ENCODE measurements around the gene GARNL3. TPM values are rescaled to one million over a fixed set of nuclear protein-coding genes. Genes with fewer than 3 reads are reported as not detected.

GARNL3 gene
- polyA plus RNA-seq, 3 donors, result 12.0 to 14.6 (median 13.7) TPM

DNA sequence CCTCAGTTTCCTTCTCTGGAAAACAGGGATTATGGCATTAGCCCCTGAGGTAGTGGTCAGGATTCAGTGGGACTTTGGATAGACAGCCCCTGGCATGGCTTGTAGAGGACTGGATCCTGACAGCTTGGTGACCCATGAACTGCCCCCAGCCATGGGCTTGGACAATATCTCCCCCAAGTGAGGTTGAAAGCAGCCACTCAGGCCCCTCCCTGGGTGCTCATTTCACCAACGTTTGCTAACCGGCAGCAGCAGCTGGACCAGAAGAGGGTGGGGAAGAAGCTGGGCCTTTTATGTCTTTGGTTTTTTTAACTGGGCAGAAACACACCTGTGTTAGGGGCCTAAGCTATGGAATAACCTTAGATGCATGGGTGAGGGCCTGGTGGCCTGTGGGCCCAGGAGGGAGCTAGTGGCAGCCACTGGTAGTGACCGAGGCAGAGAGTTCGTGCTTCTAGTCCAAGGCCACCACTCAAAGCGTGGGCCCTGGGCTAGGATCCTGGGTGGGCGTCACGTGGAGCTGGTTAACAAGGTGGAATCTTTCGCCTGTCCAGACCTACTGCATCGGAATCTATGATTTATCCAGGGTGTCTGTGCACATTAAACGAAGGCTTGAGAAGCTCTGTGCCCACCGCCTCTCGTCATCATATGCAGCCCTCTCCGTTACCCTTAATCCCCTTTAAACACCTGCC, 134.3 kb downstream of the GARNL3 start:
- DNase-seq (ENCODE audit: low read depth in 3 of 3, low spot score in 2 of 3), result no peak

DNA sequence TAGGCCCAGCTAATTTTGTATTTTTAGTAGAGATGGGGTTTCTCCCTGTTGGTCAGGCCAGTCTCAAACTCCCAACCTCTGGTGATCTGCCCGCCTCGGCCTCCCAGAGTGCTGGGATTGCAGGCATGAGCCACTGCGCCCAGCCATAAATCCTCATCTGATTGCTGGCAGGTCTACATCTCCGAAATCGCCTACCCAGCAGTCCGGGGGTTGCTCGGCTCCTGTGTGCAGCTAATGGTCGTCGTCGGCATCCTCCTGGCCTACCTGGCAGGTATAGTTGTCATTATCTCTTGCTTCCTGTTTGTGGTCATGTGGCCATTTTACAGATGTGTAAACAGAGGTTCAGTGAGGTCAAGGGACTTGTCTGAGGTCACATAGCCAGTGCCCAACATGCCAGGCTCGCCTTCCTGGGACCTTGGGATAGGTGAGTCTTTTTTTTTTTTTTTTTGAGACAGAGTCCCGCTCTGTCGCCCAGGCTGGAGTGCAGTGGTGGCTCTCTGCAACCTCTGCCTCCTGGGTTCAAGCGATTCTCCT, 135.2 kb downstream of the GARNL3 start:
- DNase-seq (ENCODE audit: low read depth in 3 of 3, low spot score in 2 of 3), result no peak

DNA sequence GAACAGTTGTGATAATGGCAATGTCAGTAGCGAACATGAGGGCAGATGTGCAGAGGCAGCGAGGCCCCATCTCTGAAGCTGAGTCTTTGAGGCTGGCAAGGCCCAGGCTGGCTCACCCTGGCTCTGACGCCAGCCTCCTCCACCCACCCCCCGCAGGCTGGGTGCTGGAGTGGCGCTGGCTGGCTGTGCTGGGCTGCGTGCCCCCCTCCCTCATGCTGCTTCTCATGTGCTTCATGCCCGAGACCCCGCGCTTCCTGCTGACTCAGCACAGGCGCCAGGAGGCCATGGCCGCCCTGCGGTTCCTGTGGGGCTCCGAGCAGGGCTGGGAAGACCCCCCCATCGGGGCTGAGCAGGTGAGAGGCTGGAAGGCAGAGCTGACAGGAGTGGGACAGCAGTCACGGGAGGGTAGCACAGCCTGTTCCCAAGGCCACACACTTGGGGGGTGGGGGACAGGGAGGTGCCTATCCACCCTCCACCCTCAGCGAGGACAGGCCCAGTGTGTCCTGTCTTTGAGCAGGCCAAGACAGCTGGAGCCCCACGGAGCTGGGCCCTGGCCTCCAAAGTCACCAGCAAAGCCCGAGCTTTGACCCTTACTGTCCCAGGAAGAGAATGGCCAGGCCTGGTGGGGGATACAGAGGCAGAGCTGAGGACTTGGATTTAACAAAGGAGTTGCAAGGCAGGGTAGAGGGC, 138.0 kb downstream of the GARNL3 start:
- DNase-seq (ENCODE audit: low read depth in 3 of 3, low spot score in 2 of 3), result no peak

DNA sequence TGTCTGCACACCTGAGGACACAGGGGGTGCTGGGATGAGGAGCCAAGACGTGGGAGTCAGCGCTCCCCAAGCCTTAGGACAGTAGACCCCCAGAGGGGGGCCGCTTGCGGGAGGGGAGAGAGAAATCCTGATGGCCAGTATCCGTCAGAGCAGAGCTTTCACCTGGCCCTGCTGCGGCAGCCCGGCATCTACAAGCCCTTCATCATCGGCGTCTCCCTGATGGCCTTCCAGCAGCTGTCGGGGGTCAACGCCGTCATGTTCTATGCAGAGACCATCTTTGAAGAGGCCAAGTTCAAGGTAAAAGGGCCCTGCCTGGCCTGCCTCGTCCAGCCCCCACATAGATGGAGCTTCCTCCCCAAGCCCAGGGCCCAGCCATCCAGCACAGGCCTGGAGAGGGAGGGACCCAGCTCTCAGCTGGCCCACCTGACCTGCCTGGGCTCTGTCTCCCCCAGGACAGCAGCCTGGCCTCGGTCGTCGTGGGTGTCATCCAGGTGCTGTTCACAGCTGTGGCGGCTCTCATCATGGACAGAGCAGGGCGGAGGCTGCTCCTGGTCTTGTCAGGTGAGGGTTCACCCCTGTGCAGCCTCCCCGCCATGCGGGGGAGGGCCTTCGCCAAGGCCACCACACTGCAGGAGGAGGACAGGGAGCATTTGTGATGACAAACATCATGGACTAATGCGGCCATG, 139.1 kb downstream of the GARNL3 start:
- DNase-seq (ENCODE audit: low read depth in 3 of 3, low spot score in 2 of 3), result no peak

DNA sequence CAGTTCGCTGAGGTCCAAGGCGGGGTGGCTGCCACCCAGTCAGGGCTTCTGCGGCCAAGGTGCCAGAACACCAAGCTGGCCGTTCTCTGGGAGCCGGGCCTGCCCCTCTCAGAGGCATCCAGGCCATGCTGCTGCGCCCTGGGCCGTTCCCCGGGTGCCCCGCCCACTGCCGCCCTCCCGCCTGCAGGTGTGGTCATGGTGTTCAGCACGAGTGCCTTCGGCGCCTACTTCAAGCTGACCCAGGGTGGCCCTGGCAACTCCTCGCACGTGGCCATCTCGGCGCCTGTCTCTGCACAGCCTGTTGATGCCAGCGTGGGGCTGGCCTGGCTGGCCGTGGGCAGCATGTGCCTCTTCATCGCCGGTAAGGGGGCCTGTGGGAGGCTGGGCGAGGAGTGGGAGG, 140.1 kb downstream of the GARNL3 start:
- DNase-seq (ENCODE audit: low read depth in 3 of 3, low spot score in 2 of 3), result no peak

DNA sequence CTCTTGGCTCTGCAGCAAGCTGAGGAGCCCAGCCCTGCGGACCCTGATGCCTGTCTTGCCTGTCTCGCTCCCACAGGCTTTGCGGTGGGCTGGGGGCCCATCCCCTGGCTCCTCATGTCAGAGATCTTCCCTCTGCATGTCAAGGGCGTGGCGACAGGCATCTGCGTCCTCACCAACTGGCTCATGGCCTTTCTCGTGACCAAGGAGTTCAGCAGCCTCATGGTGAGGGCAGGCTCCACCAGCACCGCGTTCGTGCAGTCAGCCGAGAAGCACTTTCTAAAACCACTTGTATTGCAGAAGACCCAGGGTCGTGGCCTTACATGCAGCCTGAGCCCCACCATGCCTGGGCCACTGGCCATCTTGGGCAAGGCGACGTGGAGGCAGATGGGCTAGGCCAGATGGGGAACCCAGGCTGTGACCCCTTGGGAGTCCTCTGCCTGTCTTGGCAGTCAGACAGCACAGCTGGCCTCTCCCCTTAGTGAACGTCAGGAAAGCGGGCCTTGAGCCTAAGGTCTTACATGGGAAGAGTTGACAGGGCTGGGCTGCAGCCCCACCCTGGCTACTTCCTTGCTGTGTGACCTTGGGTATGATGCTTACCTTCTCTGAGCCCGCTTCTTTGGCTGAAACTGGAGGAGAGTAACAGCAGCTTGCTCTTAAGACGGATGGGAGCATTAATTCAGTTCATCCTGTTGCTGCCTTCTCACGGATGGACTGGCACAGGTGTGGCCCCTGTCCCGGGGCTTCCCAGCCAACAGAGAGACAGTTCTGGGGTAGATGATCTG, 141.0 kb downstream of the GARNL3 start:
- no peak for DNase-seq (ENCODE audit: low read depth in 3 of 3, low spot score in 2 of 3)

DNA sequence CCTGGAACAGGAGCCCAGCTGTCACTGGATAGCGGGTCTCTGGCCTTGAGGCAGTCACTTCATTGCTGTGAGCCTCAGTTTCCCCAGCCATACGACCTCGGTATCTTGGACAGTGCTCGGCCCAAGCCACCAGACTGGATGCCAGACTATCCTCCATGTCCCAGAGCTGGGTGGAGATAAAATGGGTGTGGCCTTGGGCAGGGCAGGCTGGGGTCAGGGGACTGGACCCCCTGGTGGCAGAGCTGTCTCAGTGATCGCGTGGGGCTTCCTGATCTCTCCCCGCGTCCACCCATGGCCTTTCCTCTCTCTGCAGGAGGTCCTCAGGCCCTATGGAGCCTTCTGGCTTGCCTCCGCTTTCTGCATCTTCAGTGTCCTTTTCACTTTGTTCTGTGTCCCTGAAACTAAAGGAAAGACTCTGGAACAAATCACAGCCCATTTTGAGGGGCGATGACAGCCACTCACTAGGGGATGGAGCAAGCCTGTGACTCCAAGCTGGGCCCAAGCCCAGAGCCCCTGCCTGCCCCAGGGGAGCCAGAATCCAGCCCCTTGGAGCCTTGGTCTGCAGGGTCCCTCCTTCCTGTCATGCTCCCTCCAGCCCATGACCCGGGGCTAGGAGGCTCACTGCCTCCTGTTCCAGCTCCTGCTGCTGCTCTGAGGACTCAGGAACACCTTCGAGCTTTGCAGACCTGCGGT, 142.4 kb downstream of the GARNL3 start:
- no peak for DNase-seq (ENCODE audit: low read depth in 3 of 3, low spot score in 2 of 3)

DNA sequence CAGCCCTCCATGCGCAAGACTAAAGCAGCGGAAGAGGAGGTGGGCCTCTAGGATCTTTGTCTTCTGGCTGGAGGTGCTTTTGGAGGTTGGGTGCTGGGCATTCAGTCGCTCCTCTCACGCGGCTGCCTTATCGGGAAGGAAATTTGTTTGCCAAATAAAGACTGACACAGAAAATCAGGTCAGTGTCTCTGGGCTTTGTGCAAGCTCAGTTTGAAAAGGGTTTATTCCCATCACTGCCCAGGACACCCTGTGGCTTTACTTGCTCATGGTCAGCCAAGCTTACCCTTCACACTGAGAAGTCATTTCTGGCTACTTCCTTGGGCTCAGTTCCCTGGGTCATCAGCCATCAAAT, 142.9 kb downstream of the GARNL3 start:
- no peak for DNase-seq (ENCODE audit: low read depth in 3 of 3, low spot score in 2 of 3)

DNA sequence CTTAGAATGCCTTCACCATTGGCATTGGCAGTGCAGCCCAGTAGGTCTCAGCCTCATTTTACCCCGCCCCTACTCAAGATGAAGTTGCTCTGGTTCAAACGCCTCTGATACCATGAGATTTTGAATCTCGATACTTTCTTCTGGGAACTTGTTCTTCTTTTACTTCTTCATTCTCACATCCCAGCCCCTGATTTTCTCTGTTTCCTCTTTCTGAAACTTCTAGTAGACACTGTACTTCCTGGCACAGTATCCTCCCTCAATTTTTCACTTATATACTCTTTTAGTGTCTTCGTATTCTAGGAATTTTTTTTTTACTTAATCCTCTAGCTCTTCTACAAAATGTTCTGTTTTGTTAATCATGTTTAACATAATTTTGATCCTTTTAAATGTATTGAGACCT, 146.5 kb downstream of the GARNL3 start:
- no peak for DNase-seq (ENCODE audit: low read depth in 3 of 3, low spot score in 2 of 3)

DNA sequence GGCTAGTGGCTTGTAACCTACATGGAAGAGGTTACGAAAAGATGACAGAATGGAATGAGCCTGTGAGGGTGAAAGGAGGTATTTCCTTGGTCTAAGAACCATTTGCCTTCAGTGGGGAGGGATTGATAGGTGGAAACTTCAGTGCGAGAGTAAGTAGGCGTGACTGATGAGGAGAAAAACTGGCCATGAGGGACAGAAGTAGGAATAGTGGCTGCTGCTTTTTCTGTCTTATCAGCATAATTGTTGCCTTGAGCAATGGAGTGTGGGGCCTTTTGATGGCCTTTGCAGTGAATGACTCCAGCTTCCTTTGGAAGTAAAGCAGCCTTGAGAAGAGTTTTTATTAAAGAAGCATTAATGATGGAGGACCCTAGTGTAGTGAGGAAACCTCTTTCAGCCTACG, 150.6 kb downstream of the GARNL3 start:
- no peak for DNase-seq (ENCODE audit: low read depth in 3 of 3, low spot score in 2 of 3)

DNA sequence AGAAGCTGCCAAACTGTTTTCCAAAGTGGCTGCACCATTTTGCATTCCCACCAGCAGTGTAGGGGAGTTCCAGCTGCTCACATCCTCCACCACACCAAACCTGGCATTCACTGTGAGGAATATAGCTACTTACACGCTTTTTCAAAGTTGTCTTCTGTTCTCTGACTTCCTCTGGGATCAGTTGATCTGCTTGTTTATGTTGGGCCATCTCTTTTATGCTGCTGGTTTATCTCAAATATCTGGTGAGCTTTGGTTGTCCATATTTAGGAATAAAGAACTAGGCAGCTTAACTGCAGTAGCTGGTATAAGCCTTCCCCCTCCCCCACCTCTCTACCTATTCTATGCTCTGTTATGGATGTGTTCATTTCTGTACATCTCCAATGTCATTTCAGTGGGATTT, 151.1 kb downstream of the GARNL3 start:
- DNase-seq (ENCODE audit: low read depth in 3 of 3, low spot score in 2 of 3), result no peak

DNA sequence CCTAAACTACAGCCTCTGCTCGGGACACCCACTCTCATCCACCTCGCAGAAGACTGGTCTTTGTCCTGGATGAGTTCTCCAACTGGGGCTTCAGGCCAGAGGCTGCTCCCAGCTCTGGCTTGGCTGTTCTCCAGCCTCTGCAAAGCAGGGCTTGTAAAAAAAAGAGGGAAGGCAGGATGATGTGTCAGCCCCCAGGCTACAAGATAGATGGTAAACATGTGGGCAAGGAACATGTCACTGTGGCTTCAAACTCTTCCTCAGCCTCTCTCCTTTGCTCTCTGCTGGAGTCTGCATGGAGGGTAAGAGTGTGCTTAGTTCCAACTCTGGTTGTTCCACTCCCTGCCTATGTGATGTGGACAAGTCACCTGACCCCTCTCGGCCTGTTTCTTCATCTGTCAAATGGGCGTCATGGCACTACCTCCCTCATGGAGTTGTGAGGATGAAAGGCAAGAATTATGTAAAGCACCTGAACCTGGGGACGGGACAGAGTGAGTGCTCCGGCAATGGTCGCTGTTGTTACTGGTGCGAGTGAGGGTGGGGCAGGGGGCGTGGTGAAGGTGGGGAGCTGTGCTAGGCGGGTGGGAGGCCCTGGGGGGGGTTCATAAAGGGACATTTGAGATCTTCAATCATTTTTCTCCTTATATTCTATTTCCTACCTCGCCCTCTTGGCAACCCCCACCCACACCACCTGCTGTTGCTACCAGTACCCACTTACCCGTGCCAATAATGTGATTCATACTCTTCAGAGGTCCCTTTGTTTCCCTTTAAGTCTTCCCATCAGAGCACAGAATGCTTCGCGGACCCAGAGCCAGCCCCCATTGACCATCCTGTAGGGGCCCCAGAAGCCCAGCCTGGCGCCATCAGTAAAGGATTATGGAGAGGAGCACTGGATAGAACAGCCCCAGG, 152.8 kb downstream of the GARNL3 start:
- DNase-seq (ENCODE audit: low read depth in 3 of 3, low spot score in 2 of 3), result no peak

DNA sequence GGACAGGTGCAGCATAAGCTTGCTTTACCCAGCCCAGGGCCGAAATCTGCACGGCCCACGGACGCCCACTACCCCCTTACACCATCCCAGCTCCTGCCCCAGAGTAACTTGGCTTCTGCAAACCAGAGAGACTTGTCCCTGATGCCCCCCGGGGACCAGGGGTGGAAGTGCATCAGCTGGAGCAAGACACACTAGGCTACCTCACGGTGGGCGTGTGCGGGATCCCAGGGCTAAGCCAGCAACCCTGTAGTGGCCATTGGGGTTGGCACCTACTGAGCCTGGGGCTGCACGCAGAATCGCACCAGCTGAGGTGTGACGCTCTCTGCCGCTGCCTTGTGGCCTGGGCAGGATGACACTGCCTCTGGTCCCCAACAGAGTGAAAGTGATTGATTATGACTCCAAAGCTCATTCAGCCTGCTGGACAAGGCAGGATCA, 153.5 kb downstream of the GARNL3 start:
- DNase-seq (ENCODE audit: low read depth in 3 of 3, low spot score in 2 of 3), result no peak

DNA sequence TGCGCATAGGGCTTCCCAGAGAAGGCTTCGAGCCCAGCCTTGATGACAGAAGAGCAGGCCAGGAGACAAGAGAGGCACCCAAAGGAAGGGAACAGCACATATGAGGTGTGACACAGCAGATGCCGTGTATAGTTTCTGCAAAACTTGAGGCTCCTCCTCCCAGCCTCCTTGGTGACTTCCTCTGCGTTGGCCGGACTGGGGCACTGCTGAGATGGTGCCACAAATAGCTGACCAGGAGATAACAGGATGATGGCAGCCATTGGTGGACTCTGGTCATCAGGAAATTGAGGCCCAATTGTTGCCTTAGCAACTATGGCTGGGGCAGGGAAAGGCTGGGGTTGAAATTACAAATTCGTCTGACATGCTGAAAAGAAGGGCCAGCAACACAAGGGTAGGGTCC, 154.8 kb downstream of the GARNL3 start:
- no peak for DNase-seq (ENCODE audit: low read depth in 3 of 3, low spot score in 2 of 3)

DNA sequence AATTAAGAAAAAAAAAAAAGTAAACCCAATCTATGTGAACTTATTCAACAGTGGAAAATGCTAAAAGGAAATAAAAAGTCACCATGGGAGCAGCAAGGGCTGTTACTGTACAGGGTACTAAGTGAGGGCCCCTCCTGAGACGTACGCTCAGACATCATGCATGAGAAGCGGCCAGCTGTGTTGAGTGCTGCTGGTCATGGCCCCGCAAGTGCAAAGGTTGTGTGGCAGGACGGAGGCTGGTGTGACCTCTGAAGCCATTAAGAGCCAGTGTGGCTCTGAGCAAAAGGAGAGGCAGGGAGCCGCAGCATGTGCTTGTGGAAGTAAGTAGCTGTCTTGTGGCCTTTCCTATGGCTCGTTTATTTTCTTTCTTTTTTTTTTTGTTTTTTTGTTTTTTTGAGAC, 156.5 kb downstream of the GARNL3 start:
- DNase-seq (ENCODE audit: low read depth in 3 of 3, low spot score in 2 of 3), result no peak

DNA sequence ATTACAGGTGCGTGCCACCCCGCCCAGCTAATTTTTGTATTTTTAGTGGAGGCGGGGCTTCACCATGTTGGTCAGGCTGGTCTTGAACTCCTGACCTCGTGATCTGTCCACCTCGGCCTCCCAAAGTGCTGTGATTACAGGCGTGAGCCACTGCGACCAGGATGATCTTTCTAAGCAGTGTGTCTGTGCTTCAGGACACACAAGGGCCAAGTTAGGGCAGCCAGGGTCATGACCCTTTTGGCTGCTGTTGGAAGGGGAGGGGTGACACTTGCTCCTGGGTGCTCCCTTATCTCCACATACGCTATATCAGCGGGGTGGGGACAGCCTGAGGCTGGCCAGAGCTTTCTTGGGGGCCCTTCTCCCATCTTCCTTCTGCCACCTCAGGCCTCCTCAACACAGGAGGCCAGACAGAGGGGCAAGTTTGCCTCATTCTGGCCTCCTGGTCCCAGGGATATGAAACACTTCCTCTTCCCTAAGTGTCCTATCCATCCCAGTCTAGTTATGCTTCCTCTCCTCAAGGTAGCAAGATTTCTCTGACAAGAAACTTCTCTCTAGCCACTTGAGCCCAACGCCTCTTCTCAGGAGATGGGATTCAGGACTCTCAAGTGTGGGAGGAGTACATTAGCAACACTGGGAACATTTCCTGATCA, 157.7 kb downstream of the GARNL3 start:
- no peak for DNase-seq (ENCODE audit: low read depth in 3 of 3, low spot score in 2 of 3)

DNA sequence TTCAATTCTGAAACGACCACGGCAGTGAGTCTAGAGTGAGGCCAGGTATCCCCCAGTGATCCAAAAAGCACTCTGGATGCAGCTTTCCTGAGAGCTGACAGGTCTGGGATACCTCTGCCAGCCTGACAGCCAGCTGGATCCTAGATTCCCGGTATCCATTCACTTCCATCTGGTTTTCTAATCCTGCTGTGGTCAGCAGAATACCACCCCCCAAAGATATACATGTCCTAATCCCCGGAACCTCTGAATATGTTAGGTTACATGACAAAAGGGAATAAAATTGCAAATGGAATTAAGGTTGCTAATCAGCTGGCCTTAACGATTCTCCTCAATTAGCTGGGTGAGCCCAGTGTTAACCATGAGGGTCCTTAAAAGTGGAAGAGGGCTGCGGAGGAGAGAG, 158.2 kb downstream of the GARNL3 start:
- DNase-seq (ENCODE audit: low read depth in 3 of 3, low spot score in 2 of 3), result no peak

DNA sequence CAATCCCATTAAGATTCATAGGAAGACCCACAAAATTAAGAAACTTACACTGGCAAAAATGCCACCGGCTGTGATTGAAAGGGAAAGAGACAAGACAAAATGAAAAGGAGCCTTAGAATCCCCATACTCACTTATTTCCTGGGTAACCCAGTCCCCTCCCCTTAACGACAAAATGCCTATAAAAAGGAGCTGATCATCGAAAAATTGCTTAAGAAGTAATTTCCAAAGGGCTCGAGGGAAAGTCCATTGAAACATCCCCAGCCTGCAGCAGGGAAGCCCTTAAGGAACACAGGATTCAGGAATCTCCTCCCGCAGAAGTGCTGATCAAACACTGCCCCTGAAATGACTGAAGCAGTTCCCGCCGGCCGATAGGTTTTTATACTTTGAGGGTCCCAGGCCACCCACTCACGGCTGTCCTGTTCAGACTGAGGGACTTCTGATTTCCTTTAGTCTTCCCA, 158.9 kb downstream of the GARNL3 start:
- no peak for DNase-seq (ENCODE audit: low read depth in 3 of 3, low spot score in 2 of 3)
